ENCODE data around the gene SHISAL1. TPM values are rescaled to one million over a fixed set of nuclear protein-coding genes. Genes with fewer than 3 reads are reported as not detected.

Gene SHISAL1
- total RNA-seq, 1 experiment from 2014 or later = 2.9 TPM

DNA sequence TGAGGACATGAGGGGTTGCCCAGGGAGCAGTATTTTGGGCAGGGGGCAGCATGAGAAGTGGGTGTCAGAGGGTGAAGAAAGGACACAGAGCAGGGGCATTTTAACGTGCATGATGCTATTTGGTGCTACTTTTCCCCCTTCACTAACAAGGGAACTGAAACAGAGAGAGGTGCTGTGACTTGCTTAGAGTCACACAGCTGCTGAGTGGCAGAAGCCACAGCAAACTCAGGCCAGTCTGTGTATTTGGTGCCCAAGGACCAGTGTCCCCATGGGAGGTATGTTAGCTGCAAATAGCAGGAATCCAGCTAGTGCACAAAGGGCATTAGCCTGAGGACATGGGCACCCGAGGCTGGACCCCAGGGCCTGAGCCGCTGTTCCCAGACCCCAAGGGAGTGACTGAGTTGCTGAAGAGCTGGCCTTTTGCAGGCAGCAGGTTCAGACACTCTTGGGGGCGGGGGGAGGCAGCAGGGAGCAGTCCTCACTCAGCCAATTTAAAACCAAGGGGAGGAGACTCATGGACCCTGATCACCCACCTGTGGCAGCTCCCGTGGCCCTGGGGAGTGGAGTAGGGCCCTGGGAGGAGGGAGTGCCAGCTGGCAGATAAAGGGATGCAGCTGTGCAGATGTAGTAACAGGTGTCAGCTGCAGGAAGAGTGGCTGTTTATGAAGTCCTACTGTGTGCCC, 117.4 kb downstream of the SHISAL1 start:
- no peak overlapping the region for H2BK20ac ChIP-seq (ENCODE audit: low read depth, low read length, poor library complexity, severe bottlenecking)
- no peaks in the 10 kb centered on the region for H3K4me1 ChIP-seq (ENCODE audit: insufficient read depth, low read length)
- no peak overlapping the region for H4K5ac ChIP-seq (ENCODE audit: insufficient read length, low read depth, low read length)
- H3K56ac ChIP-seq (ENCODE audit: insufficient read length, low read depth, low read length) = no peak overlapping the region
- no peak overlapping the region for H2BK12ac ChIP-seq (ENCODE audit: insufficient read length, low read depth, low read length)
- H3K27ac ChIP-seq (ENCODE audit: insufficient read length, low read depth, low read length) = no peak overlapping the region
- WGBS (ENCODE audit: extremely low coverage, insufficient read length, low lambda C conversion rate) = no CpG with 5 or more reads among the region's 5 CpGs
- H3K23ac ChIP-seq (ENCODE audit: insufficient read length, low read depth, low read length) = no peak overlapping the region
- no peak overlapping the region for H4K91ac ChIP-seq (ENCODE audit: insufficient read length, low read depth, low read length)
- Mint-ChIP-seq H3K4me1 (peaks cover 9 to 28% of the 10 kb centered on the region in 2 experiments), H3K9me3 (no peaks in the 10 kb centered on the region), H3K27ac (peak overlapping the region in 1 of 3 experiments; percentile 69; a peak in 1 of 7 replicates), H3K4me3 (no peak overlapping the region), H3K36me3 (ENCODE audit: insufficient read depth in 1 of 3, low read depth in 3 of 3) (no peaks in the 10 kb centered on the region; a peak in 1 of 7 replicates), H3K27me3 (ENCODE audit: low read depth) (peaks cover 10% of the 10 kb centered on the region)
- no peak overlapping the region for H4K8ac ChIP-seq (replicated peaks; ENCODE audit: insufficient read length, low read depth, low read length)
- no peak overlapping the region for H2BK120ac ChIP-seq (ENCODE audit: low read depth, low read length, poor library complexity, severe bottlenecking)
- H3K9me3 ChIP-seq (ENCODE audit: control insufficient read depth, low read depth, low read length) = no peaks in the 10 kb centered on the region
- no peaks in the 10 kb centered on the region for H3K79me1 ChIP-seq (ENCODE audit: insufficient read depth, low read depth, low read length, poor library complexity, severe bottlenecking)
- H3K4ac ChIP-seq (ENCODE audit: low read depth, low read length) = no peak overlapping the region
- H2BK15ac ChIP-seq (ENCODE audit: low read depth, low read length) = no peak overlapping the region
- no peak overlapping the region for H3K14ac ChIP-seq (ENCODE audit: insufficient read depth, low read length)
- H3K4me2 ChIP-seq (ENCODE audit: insufficient read depth, insufficient read length, low read length) = no peak overlapping the region
- H3K27me3 ChIP-seq (ENCODE audit: insufficient read depth, low read length) = no peaks in the 10 kb centered on the region
- no peak overlapping the region for H3K9ac ChIP-seq (ENCODE audit: extremely low read depth, insufficient read length, low read length)
- TF ChIP-seq, protein P1, sequence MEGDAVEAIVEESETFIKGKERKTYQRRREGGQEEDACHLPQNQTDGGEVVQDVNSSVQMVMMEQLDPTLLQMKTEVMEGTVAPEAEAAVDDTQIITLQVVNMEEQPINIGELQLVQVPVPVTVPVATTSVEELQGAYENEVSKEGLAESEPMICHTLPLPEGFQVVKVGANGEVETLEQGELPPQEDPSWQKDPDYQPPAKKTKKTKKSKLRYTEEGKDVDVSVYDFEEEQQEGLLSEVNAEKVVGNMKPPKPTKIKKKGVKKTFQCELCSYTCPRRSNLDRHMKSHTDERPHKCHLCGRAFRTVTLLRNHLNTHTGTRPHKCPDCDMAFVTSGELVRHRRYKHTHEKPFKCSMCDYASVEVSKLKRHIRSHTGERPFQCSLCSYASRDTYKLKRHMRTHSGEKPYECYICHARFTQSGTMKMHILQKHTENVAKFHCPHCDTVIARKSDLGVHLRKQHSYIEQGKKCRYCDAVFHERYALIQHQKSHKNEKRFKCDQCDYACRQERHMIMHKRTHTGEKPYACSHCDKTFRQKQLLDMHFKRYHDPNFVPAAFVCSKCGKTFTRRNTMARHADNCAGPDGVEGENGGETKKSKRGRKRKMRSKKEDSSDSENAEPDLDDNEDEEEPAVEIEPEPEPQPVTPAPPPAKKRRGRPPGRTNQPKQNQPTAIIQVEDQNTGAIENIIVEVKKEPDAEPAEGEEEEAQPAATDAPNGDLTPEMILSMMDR (conservative IDR thresholded peaks at IDR 0.05) = no peak
- no peak overlapping the region for H2AK5ac ChIP-seq (ENCODE audit: insufficient read length, low read length)
- no peaks in the 10 kb centered on the region for H3K23me2 ChIP-seq (ENCODE audit: insufficient read length, low read depth, low read length, poor library complexity, severe bottlenecking)
- H2BK5ac ChIP-seq (ENCODE audit: insufficient read length, low read length) = no peak overlapping the region
- H4K20me1 ChIP-seq (ENCODE audit: control insufficient read depth, insufficient read depth, insufficient read length) = peaks cover 5% of the 10 kb centered on the region
- H2AFZ ChIP-seq (ENCODE audit: low read length) = no peak overlapping the region
- H3K18ac ChIP-seq (ENCODE audit: insufficient read length, low read depth, low read length) = no peak overlapping the region
- H3K79me2 ChIP-seq (ENCODE audit: insufficient read depth, low read length) = no peaks in the 10 kb centered on the region
- no peak overlapping the region for H3T11ph ChIP-seq (ENCODE audit: low read length)
- DNase-seq = no peak
